ENCODE results near the gene LIN9. TPM values are rescaled to one million over a fixed set of nuclear protein-coding genes. Genes with fewer than 3 reads are reported as not detected.

The LIN9 gene
- total RNA-seq, 4 donors from 2014 or later, result 2.1 to 4.7 (median 2.8) TPM

GRCh38 chr1:226312065-226312464 lies 3.1 kb upstream of the LIN9 start:
- H3K27ac ChIP-seq, result no peak overlapping the region
- no peaks in the 10 kb centered on the region for H3K27me3 ChIP-seq
- no peaks in the 10 kb centered on the region for H3K36me3 ChIP-seq
- in situ Hi-C loops (cut with MboI; ENCODE audit: low sequenced_read_pairs in 4 of 4) (no loop called here), intact Hi-C loops (cut with DNase I; ENCODE audit: low total_unique reads) (no loop called here)
- no peaks in the 10 kb centered on the region for H3K9me3 ChIP-seq
- no peak for TF ChIP-seq POLR2A (IDR thresholded peaks at IDR 0.05)
- TF ChIP-seq CTCF (IDR thresholded peaks at IDR 0.05 in 4 of 5, conservative IDR thresholded peaks at IDR 0.05 in 1 of 5), result no peak
- no peak overlapping the region for H3K4me3 ChIP-seq
- ATAC-seq (no peak), DNase-seq (no peak)
- H3K4me1 ChIP-seq, result peaks cover 7 to 9% of the 10 kb centered on the region in 2 donors

- no peak for ATAC-seq
- Histone ChIP-seq H3K27ac (no peak overlapping the region), H3K4me1 (peaks cover 7 to 9% of the 10 kb centered on the region in 2 donors), H3K9me3 (no peaks in the 10 kb centered on the region), H3K27me3 (no peaks in the 10 kb centered on the region), H3K4me3 (no peak overlapping the region), H3K36me3 (no peaks in the 10 kb centered on the region)
- intact Hi-C loops (cut with DNase I; ENCODE audit: low total_unique reads) (no loop called here), in situ Hi-C loops (cut with MboI; ENCODE audit: low sequenced_read_pairs in 4 of 4) (no loop called here)
- TF ChIP-seq CTCF (IDR thresholded peaks at IDR 0.05 in 4 of 5, conservative IDR thresholded peaks at IDR 0.05 in 1 of 5) (no peak), POLR2A (IDR thresholded peaks at IDR 0.05) (no peak)
- no peak for DNase-seq
Observed at GRCh38 chr1:226311376-226311775, 2.4 kb upstream of the LIN9 start.

- no peaks in the 10 kb centered on the region for H3K9me3 ChIP-seq
- ATAC-seq (no peak), DNase-seq (no peak)
- in situ Hi-C loops (cut with MboI; ENCODE audit: low sequenced_read_pairs in 4 of 4), result no loop called here
- TF ChIP-seq POLR2A (IDR thresholded peaks at IDR 0.05) (no peak), CTCF (IDR thresholded peaks at IDR 0.05 in 4 of 5, conservative IDR thresholded peaks at IDR 0.05 in 1 of 5) (no peak)
- no peaks in the 10 kb centered on the region for H3K36me3 ChIP-seq
- no peak overlapping the region for H3K27ac ChIP-seq
- intact Hi-C loops (cut with DNase I; ENCODE audit: low total_unique reads), result no loop called here
- no peaks in the 10 kb centered on the region for H3K27me3 ChIP-seq
- peaks cover 7 to 9% of the 10 kb centered on the region in 2 donors for H3K4me1 ChIP-seq
- no peak overlapping the region for H3K4me3 ChIP-seq
Observed at GRCh38 chr1:226310637-226311195, 1.8 kb upstream of the LIN9 start.

- H3K4me1 ChIP-seq, result peaks cover 7 to 9% of the 10 kb centered on the region in 2 donors
- intact Hi-C loops (cut with DNase I; ENCODE audit: low total_unique reads), result no loop called here
- TF ChIP-seq POLR2A (IDR thresholded peaks at IDR 0.05), result no peak
- no peak for TF ChIP-seq CTCF (IDR thresholded peaks at IDR 0.05 in 4 of 5, conservative IDR thresholded peaks at IDR 0.05 in 1 of 5)
- peak overlapping the region in 1 of 4 donors; percentile 95 for H3K4me3 ChIP-seq
- in situ Hi-C loops (cut with MboI; ENCODE audit: low sequenced_read_pairs in 4 of 4), result no loop called here
- ATAC-seq (no peak), DNase-seq (no peak)
- H3K27me3 ChIP-seq, result no peaks in the 10 kb centered on the region
- H3K27ac ChIP-seq, result no peak overlapping the region
- H3K36me3 ChIP-seq, result no peaks in the 10 kb centered on the region
- no peaks in the 10 kb centered on the region for H3K9me3 ChIP-seq
Observed at GRCh38 chr1:226310245-226310540, 1.2 kb upstream of the LIN9 start.
